H1 (cell line): ENCODE measurements around the gene NARS2. TPM values are rescaled to one million over a fixed set of nuclear protein-coding genes. Genes with fewer than 3 reads are reported as not detected.

Experiments used
- CTCF ChIA-PET: fragments of 300-600 bp; sonication (Branson Sonifier 250); formaldehyde crosslinking; loops from one replicate; lab custom pipeline; 2021; ENCODE audit not compliant: partially characterized antibody; lab: Charles Lee
- POLR2A ChIA-PET: fragments of 300-600 bp; sonication (Branson Sonifier 250); formaldehyde crosslinking; loops from one replicate; lab custom pipeline; 2021; ENCODE audit warnings: inconsistent platforms; ENCODE audit not compliant: partially characterized antibody; lab: Charles Lee
- DNase-seq, 2 experiments: peaks; one replicate each; pipeline versions ENCODE4 v3.0.0 to v3.0.0-alpha.2; 2010 to 2022; ENCODE audit warnings: low spot score in 2 of 2, low read depth in 1 of 2, mixed read lengths in 1 of 2
- FAIRE-seq: peaks from 2 replicates; lab custom pipeline; 2011; peaks lifted over from hg19 to GRCh38; lab: Jason Lieb, UNC
- H2AFZ ChIP-seq: 2 replicates; pipeline ENCODE4 v1.8.1; 2012; ENCODE audit warnings: low read length, inconsistent platforms
- H2AK5ac ChIP-seq: 2 replicates; pipeline ENCODE4 v1.6.1; 2013; ENCODE audit warnings: low read depth, low read length
- H2BK120ac ChIP-seq: replicated peaks from 2 replicates; pipeline ENCODE3; 2013; ENCODE audit warnings: low read depth, low read length, inconsistent platforms
- H2BK12ac ChIP-seq: 2 replicates; pipeline ENCODE4 v1.6.1; 2013; ENCODE audit warnings: low read depth, low read length
- H2BK15ac ChIP-seq: 2 replicates; pipeline ENCODE4 v1.6.1; 2013; ENCODE audit warnings: low read length
- H2BK20ac ChIP-seq: 2 replicates; pipeline ENCODE4 v1.6.1; 2013; ENCODE audit warnings: low read length
- H2BK5ac ChIP-seq: 2 replicates; pipeline ENCODE4 v1.6.1; 2013; ENCODE audit warnings: low read depth, low read length
- H3K14ac ChIP-seq: 2 replicates; pipeline ENCODE4 v1.6.1; 2013; ENCODE audit warnings: inconsistent platforms; ENCODE audit not compliant: insufficient read length
- H3K18ac ChIP-seq: 2 replicates; pipeline ENCODE4 v1.6.1; 2013; ENCODE audit warnings: low read length; ENCODE audit errors: extremely low read depth
- H3K23ac ChIP-seq: 2 replicates; pipeline ENCODE4 v1.6.1; 2013; ENCODE audit warnings: inconsistent platforms; ENCODE audit not compliant: insufficient read length
- H3K23me2 ChIP-seq: 2 replicates; pipeline ENCODE4 v1.6.1; 2013; ENCODE audit warnings: low read depth, low read length
- H3K27ac ChIP-seq: 2 replicates; pipeline ENCODE4 v1.6.1; 2011; ENCODE audit warnings: low read depth, low read length, inconsistent platforms
- H3K27me3 ChIP-seq, 4 experiments: replicated peaks in 1 of 4; 1 replicate in 1 of 4; 2 replicates in 3 of 4; pipeline versions ENCODE4 v1.6.1 to v1.8.1; 2011 to 2013; ENCODE audit warnings: low read length in 3 of 4, mild to moderate bottlenecking in 3 of 4, inconsistent platforms in 2 of 4, mixed read lengths in 2 of 4, moderate library complexity in 1 of 4; ENCODE audit not compliant: control insufficient read depth in 3 of 4, insufficient read depth in 3 of 4; ENCODE audit errors: extremely low read depth in 1 of 4
- H3K36me3 ChIP-seq, 4 experiments: 2 replicates each; pipeline versions ENCODE4 v1.6.1 to v1.8.1; 2011 to 2013; ENCODE audit warnings: mild to moderate bottlenecking in 4 of 4, low read length in 3 of 4, moderate library complexity in 2 of 4, control low read depth in 1 of 4, inconsistent platforms in 1 of 4; ENCODE audit not compliant: insufficient read depth in 4 of 4, control insufficient read depth in 2 of 4
- H3K4ac ChIP-seq: replicated peaks from 2 replicates; pipeline ENCODE3; 2013; ENCODE audit warnings: low read length, low read depth, mixed read lengths, inconsistent platforms; ENCODE audit not compliant: insufficient read length
- H3K4me1 ChIP-seq, 4 experiments: replicated peaks in 1 of 4; 1 replicate in 1 of 4; 2 replicates in 3 of 4; pipeline versions ENCODE4 v1.6.1 to v1.8.1; 2011 to 2013; ENCODE audit warnings: low read length in 3 of 4, inconsistent platforms in 2 of 4, mixed read lengths in 1 of 4; ENCODE audit not compliant: insufficient read depth in 4 of 4, control insufficient read depth in 3 of 4
- H3K4me2 ChIP-seq, 2 experiments: 2 replicates each; pipeline versions ENCODE4 v1.6.1 to v1.8.1; 2011 to 2013; ENCODE audit warnings: low read depth in 2 of 2, low read length in 2 of 2, control low read depth in 1 of 2, inconsistent platforms in 1 of 2, mild to moderate bottlenecking in 1 of 2; ENCODE audit not compliant: insufficient read depth in 1 of 2
- H3K4me3 ChIP-seq, 4 experiments: fragments of 200-600, 300-600 bp in 1 of 4; sonication (generic), shearing (Covaris generic), sonication (Bioruptor Twin) in 1 of 4; 2 replicates each; pipeline versions ENCODE4 v1.5.1 to v1.8.1; 2011 to 2016; ENCODE audit warnings: low read length in 4 of 4, low read depth in 3 of 4, control low read depth in 2 of 4, inconsistent platforms in 2 of 4, mild to moderate bottlenecking in 2 of 4, mixed read lengths in 1 of 4, moderate library complexity in 1 of 4; ENCODE audit not compliant: insufficient read depth in 2 of 4; ENCODE audit errors: extremely low read depth in 1 of 4
- H3K56ac ChIP-seq: replicated peaks from 2 replicates; pipeline ENCODE3; 2013; ENCODE audit warnings: low read depth, mild to moderate bottlenecking, mixed read lengths, low read length, inconsistent platforms; ENCODE audit not compliant: insufficient read length
- H3K79me1 ChIP-seq: 2 replicates; pipeline ENCODE4 v1.6.1; 2013; ENCODE audit warnings: low read depth, low read length, control low read depth
- H3K79me2 ChIP-seq, 2 experiments: 2 replicates each; pipeline versions ENCODE4 v1.6.1 to v1.8.1; 2012 to 2013; ENCODE audit warnings: low read length in 2 of 2, mild to moderate bottlenecking in 2 of 2, inconsistent platforms in 1 of 2; ENCODE audit not compliant: insufficient read depth in 2 of 2, control insufficient read depth in 1 of 2
- H3K9ac ChIP-seq, 4 experiments: replicated peaks in 1 of 4; 1 replicate in 1 of 4; 2 replicates in 3 of 4; pipeline versions ENCODE4 v1.6.1 to v1.8.1; 2011 to 2013; ENCODE audit warnings: low read depth in 3 of 4, low read length in 3 of 4, control low read depth in 2 of 4, mild to moderate bottlenecking in 2 of 4, moderate library complexity in 2 of 4, inconsistent platforms in 1 of 4; ENCODE audit errors: extremely low read depth in 1 of 4
- H3K9me3 ChIP-seq, 2 experiments: 2 replicates each; pipeline versions ENCODE4 v1.6.1 to v1.8.1; 2012 to 2013; ENCODE audit warnings: mild to moderate bottlenecking in 2 of 2, moderate library complexity in 2 of 2, control low read depth in 1 of 2, inconsistent platforms in 1 of 2, low read depth in 1 of 2, low read length in 1 of 2, mixed read lengths in 1 of 2; ENCODE audit not compliant: insufficient read depth in 2 of 2
- H4K20me1 ChIP-seq, 2 experiments: replicated peaks in 1 of 2; 2 replicates each; pipeline versions ENCODE3 to v1.8.1; 2011 to 2013; ENCODE audit warnings: inconsistent platforms in 2 of 2, low read length in 2 of 2, mild to moderate bottlenecking in 1 of 2; ENCODE audit not compliant: insufficient read depth in 2 of 2, control insufficient read depth in 1 of 2
- H4K5ac ChIP-seq: 2 replicates; pipeline ENCODE4 v1.6.1; 2013; ENCODE audit warnings: low read length, low read depth, mixed read lengths, inconsistent platforms; ENCODE audit not compliant: insufficient read length
- H4K8ac ChIP-seq: 2 replicates; pipeline ENCODE4 v1.8.0; 2013; ENCODE audit warnings: mild to moderate bottlenecking, moderate library complexity, low read length, inconsistent platforms; ENCODE audit not compliant: insufficient read depth; ENCODE audit errors: extremely low read depth
- H4K91ac ChIP-seq: replicated peaks from 2 replicates; pipeline ENCODE3; 2013; ENCODE audit warnings: low read length, mixed read lengths, inconsistent platforms; ENCODE audit not compliant: insufficient read length
- CTCF ChIP-seq, 3 experiments: IDR thresholded peaks; 1 replicate in 2 of 3; 2 replicates in 1 of 3; pipeline versions ENCODE4 v1.5.1 to v1.6.1; 2011; ENCODE audit warnings: low read length in 3 of 3, mild to moderate bottlenecking in 3 of 3, inconsistent platforms in 2 of 3, low read depth in 1 of 3, moderate library complexity in 1 of 3; ENCODE audit not compliant: insufficient read depth in 1 of 3; ENCODE audit errors: control extremely low read depth in 1 of 3
- HDAC6 ChIP-seq: IDR thresholded peaks from one replicate; pipeline ENCODE4 v1.7.1; 2012; ENCODE audit warnings: low read depth, mild to moderate bottlenecking, inconsistent platforms, low read length, moderate library complexity
- RAD21 ChIP-seq, 2 experiments: IDR thresholded peaks in 1 of 2; conservative IDR thresholded peaks in 1 of 2; 2 replicates each; pipeline ENCODE4 v1.6.1; 2011; ENCODE audit warnings: low read depth in 2 of 2, low read length in 2 of 2, improper control_type of control experiment in 1 of 2, inconsistent platforms in 1 of 2, mild to moderate bottlenecking in 1 of 2, moderate library complexity in 1 of 2
- RBBP5 ChIP-seq: IDR thresholded peaks from 2 replicates; pipeline ENCODE4 v1.7.1; 2012; ENCODE audit warnings: low read depth, mild to moderate bottlenecking, inconsistent platforms, low read length, moderate library complexity, borderline replicate concordance
- RFX5 ChIP-seq: IDR thresholded peaks from 2 replicates; pipeline ENCODE4 v1.6.1; 2011; ENCODE audit warnings: low read depth, low read length, improper control_type of control experiment, borderline replicate concordance
- SIRT6 ChIP-seq: IDR thresholded peaks from one replicate; pipeline ENCODE4 v1.7.1; 2012; ENCODE audit warnings: low read length, inconsistent platforms
- SP1 ChIP-seq: IDR thresholded peaks from 2 replicates; pipeline ENCODE4 v1.6.1; 2011; ENCODE audit warnings: low read depth, low read length
- SP2 ChIP-seq: IDR thresholded peaks from 2 replicates; pipeline ENCODE4 v1.6.1; 2012; ENCODE audit warnings: mild to moderate bottlenecking, low read length, inconsistent platforms
- TEAD4 ChIP-seq: IDR thresholded peaks from 2 replicates; pipeline ENCODE4 v1.6.1; 2012; ENCODE audit warnings: low read depth, low read length, inconsistent platforms, mixed read lengths
- WGBS, 2 experiments: shearing (Covaris generic) in 1 of 2; methylation state at CpG; one replicate each; pipeline versions ENCODE4 v1.1.6 to v1.1.7; 2013 to 2015; ENCODE audit warnings: low lambda C conversion rate in 2 of 2, mixed read lengths in 2 of 2, inconsistent platforms in 1 of 2, low coverage in 1 of 2, missing lambda C conversion rate in 1 of 2; ENCODE audit not compliant: insufficient replicate concordance in 2 of 2, insufficient coverage in 1 of 2, insufficient read length in 1 of 2; ENCODE audit errors: extremely low coverage in 1 of 2, missing lambda C conversion rate in 1 of 2; 5-methylcytosine and 5-hydroxymethylcytosine counted together
- polyA plus RNA-seq, 7 experiments: library from polyadenylated mRNA; depleted of rRNA in 3 of 7; stranded (reverse) in 5 of 7; unstranded in 2 of 7; fragments of >200 nt in 5 of 7; fragments of 200-250 nt in 2 of 7; gene quantifications; 1 replicate in 5 of 7; 2 replicates in 1 of 7; 4 replicates in 1 of 7; pipeline versions ENCODE4 v1.2.1 to v1.2.3, GENCODE V29; 2011 to 2013; ENCODE audit warnings: missing spikeins in 2 of 7, mixed read lengths in 2 of 7
- total RNA-seq: library from RNA; stranded (reverse); fragmentation: NEBNext Ultra II Directional; extraction: Animal tissue kit (Norgen Biotek cat#: 25700); gene quantifications from 2 replicates; pipeline ENCODE4 v1.2.1, GENCODE V29; 2021

Gene NARS2
- total and polyA plus RNA-seq, 2 of the 8 experiments (the other 6 are each of a cell fraction or from before 2014, with no cell fraction given): 26.2 to 51.6 TPM

- Histone ChIP-seq H3K27ac (no peak overlapping the region), H2BK20ac (no peak overlapping the region), H3K18ac (no peak overlapping the region), H3K4me1 (peaks cover 5 to 16% (median 9%) of the 10 kb centered on the region in 4 experiments; a peak in 6 of 7 replicates), H3K9ac (no peak overlapping the region), H3K4me3 (no peak overlapping the region), H4K5ac (no peak overlapping the region), H3K79me2 (peaks cover 0 to 4% of the 10 kb centered on the region in 2 experiments; a peak in 1 of 4 replicates), H4K20me1 (no peaks in the 10 kb centered on the region), H2BK12ac (no peak overlapping the region), H4K8ac (0 out of 2 replicates have a peak overlapping the region, but pooled peaks have one; percentile 39), H3K56ac (no peak overlapping the region), H3K23ac (no peak overlapping the region), H3K79me1 (no peaks in the 10 kb centered on the region), H3K23me2 (peaks cover 10% of the 10 kb centered on the region; the same call in 1 of the 2 replicates), H2BK15ac (no peak overlapping the region), H4K91ac (no peak overlapping the region), H3K4ac (no peak overlapping the region), H3K9me3 (no peaks in the 10 kb centered on the region), H3K4me2 (no peak overlapping the region), H2AFZ (no peak overlapping the region), H3K36me3 (no peaks in the 10 kb centered on the region), H2AK5ac (no peak overlapping the region), H3K14ac (no peak overlapping the region), H2BK5ac (0 out of 2 replicates have a peak overlapping the region, but pooled peaks have one; percentile 13), H2BK120ac (no peak overlapping the region), H3K27me3 (peaks cover 0 to 13% (median 8%) of the 10 kb centered on the region in 4 experiments; a peak in 4 of 7 replicates)
- ChIA-PET CTCF (interaction anchor here (0.5 to 7.6 kb wide), 22 partner anchors 9 to 225 kb away, joined by 3 to 87 read pairs (median 4); no protein-coding TSS in a partner anchor), POLR2A (interaction anchor here (4.7 kb wide), 1 partner anchor 10 kb away, joined by 33 read pairs; no protein-coding TSS in a partner anchor)
- 56% methylated on average over 9 of the region's 9 CpGs; no CpG with 5 or more reads in 1 of the 2 experiments for WGBS, 2 experiments
- DNase-seq (peak in 1 of 2 experiments; percentile 76), FAIRE-seq (no peak)
- TF ChIP-seq HDAC6 (no peak), CTCF (IDR thresholded peaks at IDR 0.05; ENCODE audit: control extremely low read depth in 1 of 3, insufficient read depth in 1 of 3, low read depth in 1 of 3, low read length in 3 of 3) (peak; percentile 38 to 56 (median 51)), RAD21 (IDR thresholded peaks at IDR 0.05 in 1 of 2, conservative IDR thresholded peaks at IDR 0.05 in 1 of 2; ENCODE audit: low read depth in 2 of 2, low read length in 2 of 2) (peak; percentile 30 to 38; a peak in 3 of 4 replicates), TEAD4 (no peak), RFX5 (no peak), RBBP5 (no peak), SP1 (no peak), SP2 (no peak), SIRT6 (no peak)
Measured at GRCh38 chr11:78420255-78420764, 154.4 kb downstream of the NARS2 start.
